PFSK-1 (cell line): ENCODE measurements around the gene CAMTA1.

Source experiments
- FOXP2 ChIP-seq: optimal IDR thresholded peaks from 2 replicates; pipeline ENCODE3; 2011; ENCODE audit warnings: borderline replicate concordance, control low read depth, inconsistent platforms; ENCODE audit not compliant: insufficient read depth; ENCODE audit errors: extremely low read length, extremely low read depth
- POLR2AphosphoS5 ChIP-seq: IDR thresholded peaks from 2 replicates; pipeline ENCODE4 v1.6.1; 2012; ENCODE audit warnings: low read depth, mild to moderate bottlenecking, control low read depth, low read length, moderate library complexity
- REST ChIP-seq, 2 experiments: IDR thresholded peaks; 2 replicates each; pipeline versions ENCODE4 v1.6.1 to v1.8.0; 2011 to 2012; ENCODE audit warnings: low read depth in 2 of 2, low read length in 2 of 2, control low read depth in 1 of 2, inconsistent platforms in 1 of 2, mild to moderate bottlenecking in 1 of 2, moderate library complexity in 1 of 2; ENCODE audit not compliant: insufficient read depth in 1 of 2
- SIN3A ChIP-seq: IDR thresholded peaks from 2 replicates; pipeline ENCODE4 v1.6.1; 2012; ENCODE audit warnings: mild to moderate bottlenecking, low read length, moderate library complexity, borderline replicate concordance; ENCODE audit not compliant: insufficient read depth
- TAF1 ChIP-seq: IDR thresholded peaks from 2 replicates; pipeline ENCODE4 v1.6.1; 2012; ENCODE audit warnings: low read length, control low read depth, borderline replicate concordance; ENCODE audit not compliant: insufficient read depth

DNA sequence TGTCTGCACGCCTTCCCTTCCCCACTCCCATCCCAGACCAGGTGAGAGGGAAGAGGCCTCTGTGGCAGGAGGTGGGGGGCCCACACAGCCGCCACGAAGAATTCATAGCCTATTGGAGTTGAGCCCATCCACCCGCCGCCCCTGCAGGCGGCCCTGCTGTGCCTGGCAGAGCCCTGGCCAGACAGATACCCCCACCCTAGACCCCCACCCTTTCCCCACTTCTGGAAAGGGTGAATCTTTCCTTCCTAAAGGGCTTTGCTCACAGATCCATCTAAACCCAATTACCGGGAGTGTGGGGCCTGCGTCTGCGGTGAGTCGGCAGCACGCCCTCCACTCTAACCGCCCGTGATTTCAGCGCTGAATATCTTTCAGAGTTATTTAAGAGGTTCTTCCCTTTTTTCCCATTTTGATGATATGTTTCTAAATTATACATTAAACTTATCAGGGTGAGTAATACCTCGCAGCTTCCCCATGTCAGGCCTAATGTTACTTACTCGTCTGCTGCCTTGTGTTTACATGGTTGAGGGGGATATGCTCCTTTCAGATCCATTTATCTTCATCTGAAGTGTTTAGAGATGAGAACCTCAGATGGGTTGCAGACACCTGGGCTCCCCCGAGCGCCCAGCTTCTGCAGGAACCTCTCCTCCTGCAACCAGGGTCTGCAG is 802.0 kb downstream of the CAMTA1 start:
- no peak for TF ChIP-seq REST (IDR thresholded peaks at IDR 0.05; ENCODE audit: insufficient read depth in 1 of 2, low read depth in 2 of 2, low read length in 2 of 2)
- TF ChIP-seq POLR2AphosphoS5, result no peak
- no peak for TF ChIP-seq TAF1
- no peak for TF ChIP-seq FOXP2
- TF ChIP-seq SIN3A, result no peak
